OCI-LY3 (cell line): ENCODE results near the gene PARK7.
"Not testable (repeated sequence)": the region's sequence is repeated elsewhere in the genome, so short reads cannot be mapped to it uniquely, and the experiment has no call there.

Experiments used
- H2AFZ ChIP-seq: fragments of 200-600, 300-600 bp; shearing (Covaris generic); 2 replicates; pipeline ENCODE4 v1.6.0; 2014; ENCODE audit warnings: antibody characterized with exemption, low read depth, low read length
- H3K27ac ChIP-seq: fragments of 200-600, 300-600 bp; sonication (generic); 2 replicates; pipeline ENCODE4 v1.5.1; 2014; ENCODE audit warnings: mild to moderate bottlenecking, low read length, moderate library complexity, mixed read lengths
- H3K27me3 ChIP-seq: fragments of 200-600, 300-600 bp; sonication (generic); 2 replicates; pipeline ENCODE4 v1.6.1; 2014; ENCODE audit warnings: low read depth, low read length, mixed read lengths
- H3K36me3 ChIP-seq: fragments of 200-600, 300-600 bp; sonication (generic); replicated peaks from 2 replicates; pipeline ENCODE3; 2014; ENCODE audit warnings: low read depth, low read length, mixed read lengths
- H3K4me1 ChIP-seq: fragments of 300-600, 200-600 bp; sonication (generic); 2 replicates; pipeline ENCODE4 v1.6.1; 2014; ENCODE audit warnings: low read length, mixed read lengths
- H3K4me2 ChIP-seq: fragments of 200-600, 300-600 bp; sonication (generic); 2 replicates; pipeline ENCODE4 v1.6.1; 2014; ENCODE audit warnings: low read length, mixed read lengths
- H3K4me3 ChIP-seq: fragments of 300-600, 200-600 bp; sonication (generic); 2 replicates; pipeline ENCODE4 v1.5.1; 2014; ENCODE audit warnings: antibody characterized with exemption, mild to moderate bottlenecking, low read length, moderate library complexity
- H3K79me2 ChIP-seq: fragments of 300-600, 200-600 bp; shearing (Covaris generic); 2 replicates; pipeline ENCODE4 v1.6.1; 2014; ENCODE audit warnings: mild to moderate bottlenecking, low read length, mixed read lengths
- H3K9ac ChIP-seq: fragments of 300-600, 200-600 bp; shearing (Covaris generic); 2 replicates; pipeline ENCODE4 v1.6.0; 2014; ENCODE audit warnings: mild to moderate bottlenecking, low read length, moderate library complexity
- H3K9me3 ChIP-seq: fragments of 200-600, 300-600 bp; shearing (Covaris generic); 2 replicates; pipeline ENCODE4 v1.6.1; 2014; ENCODE audit warnings: low read length, mixed read lengths; ENCODE audit not compliant: insufficient read depth
- H4K20me1 ChIP-seq: fragments of 200-600, 300-600 bp; sonication (generic); 2 replicates; pipeline ENCODE4 v1.6.1; 2016; ENCODE audit warnings: low read length, mixed read lengths; ENCODE audit not compliant: insufficient read depth
- CTCF ChIP-seq: fragments of 200-600, 300-600 bp; sonication (generic); IDR thresholded peaks from 2 replicates; pipeline ENCODE4 v1.5.1; 2014; ENCODE audit warnings: antibody characterized with exemption, low read length, low read depth
- EZH2phosphoT487 ChIP-seq: fragments of 200-600 bp; shearing (Covaris generic); IDR thresholded peaks from 2 replicates; pipeline ENCODE4 v1.6.1; 2018; ENCODE audit warnings: antibody characterized with exemption, mixed run types, low read depth

Gene PARK7

GRCh38 chr1:7922301-7922700 is 39.2 kb upstream of the PARK7 start:
- Histone ChIP-seq H3K27ac (no peak overlapping the region), H2AFZ (no peak overlapping the region), H3K9me3 (no peaks in the 10 kb centered on the region), H3K4me1 (no peaks in the 10 kb centered on the region), H3K27me3 (no peaks in the 10 kb centered on the region), H3K36me3 (no peaks in the 10 kb centered on the region), H3K4me2 (no peak overlapping the region), H4K20me1 (no peaks in the 10 kb centered on the region), H3K79me2 (no peaks in the 10 kb centered on the region), H3K4me3 (no peak overlapping the region), H3K9ac (no peak overlapping the region)
- TF ChIP-seq EZH2phosphoT487 (no peak), CTCF (no peak)

GRCh38 chr1:7927061-7927460 is 34.5 kb upstream of the PARK7 start:
- H3K4me1 ChIP-seq, H3K4me3 ChIP-seq, H3K27me3 ChIP-seq: not testable (repeated sequence)

GRCh38 chr1:7928247-7928646 is 33.3 kb upstream of the PARK7 start:
- H3K4me2 ChIP-seq: no peak overlapping the region
- H3K27ac ChIP-seq: no peak overlapping the region
- no peaks in the 10 kb centered on the region for H3K27me3 ChIP-seq
- H3K9ac ChIP-seq: no peak overlapping the region
- no peak for TF ChIP-seq CTCF
- TF ChIP-seq EZH2phosphoT487: no peak
- no peaks in the 10 kb centered on the region for H3K9me3 ChIP-seq
- no peaks in the 10 kb centered on the region for H3K4me1 ChIP-seq
- H3K79me2 ChIP-seq: no peaks in the 10 kb centered on the region
- H3K4me3 ChIP-seq: no peak overlapping the region
- no peak overlapping the region for H2AFZ ChIP-seq
- H4K20me1 ChIP-seq: no peaks in the 10 kb centered on the region
- H3K36me3 ChIP-seq: no peaks in the 10 kb centered on the region

More at GRCh38 chr1:7927061-7927460, 34.5 kb upstream of the PARK7 start:
- not testable (repeated sequence) for H3K9me3 ChIP-seq, H2AFZ ChIP-seq, H3K4me2 ChIP-seq, H3K79me2 ChIP-seq, H3K9ac ChIP-seq, H3K36me3 ChIP-seq, H3K27ac ChIP-seq, H4K20me1 ChIP-seq

GRCh38 chr1:7929637-7930036 is 31.9 kb upstream of the PARK7 start:
- Histone ChIP-seq H3K4me3 (no peak overlapping the region), H3K27me3 (no peaks in the 10 kb centered on the region), H3K27ac (no peak overlapping the region), H4K20me1 (no peaks in the 10 kb centered on the region), H3K36me3 (no peaks in the 10 kb centered on the region), H3K9ac (no peak overlapping the region), H3K4me1 (no peaks in the 10 kb centered on the region), H3K4me2 (no peak overlapping the region), H3K79me2 (no peaks in the 10 kb centered on the region), H2AFZ (no peak overlapping the region), H3K9me3 (no peaks in the 10 kb centered on the region)
- no peak for TF ChIP-seq CTCF
- no peak for TF ChIP-seq EZH2phosphoT487
